HFFc6 (cell line): ENCODE results near the gene SP2. TPM values are rescaled to one million over a fixed set of nuclear protein-coding genes. Genes with fewer than 3 reads are reported as not detected.

ENCODE experiments used
- DNase-seq: peaks from one replicate; pipeline ENCODE4 v3.0.0-alpha.2; 2018
- H3K27ac Mint-ChIP-seq: 2 replicates; pipeline ENCODE4 v1.8.0; 2020; ENCODE audit warnings: mild to moderate bottlenecking, mixed read lengths
- H3K27me3 Mint-ChIP-seq: 2 replicates; pipeline ENCODE4 v1.8.0; 2021; ENCODE audit warnings: mild to moderate bottlenecking, moderate library complexity, mixed read lengths; ENCODE audit not compliant: insufficient read depth
- H3K36me3 Mint-ChIP-seq: 2 replicates; pipeline ENCODE4 v1.8.0; 2021; ENCODE audit warnings: low read depth, mixed read lengths
- H3K4me1 Mint-ChIP-seq: 2 replicates; pipeline ENCODE4 v1.8.0; 2020; ENCODE audit warnings: low read depth, mixed read lengths
- H3K4me3 Mint-ChIP-seq: 2 replicates; pipeline ENCODE4 v1.8.0; 2020; ENCODE audit warnings: mild to moderate bottlenecking, moderate library complexity, mixed read lengths
- H3K9me3 Mint-ChIP-seq: 2 replicates; pipeline ENCODE4 v1.8.0; 2020; ENCODE audit warnings: mild to moderate bottlenecking, mixed read lengths
- CTCF ChIP-seq: fragments of 200-600 bp; sonication (generic); IDR thresholded peaks from 2 replicates; pipeline ENCODE4 v1.5.0; 2021; ENCODE audit warnings: antibody characterized with exemption, mild to moderate bottlenecking
- total RNA-seq, 6 experiments: library from RNA; stranded (reverse); fragmentation: NEBNext Ultra II Directional; extraction: Animal tissue kit (Norgen Biotek cat#: 25700); gene quantifications; 2 replicates in 1 of 6; 3 replicates in 5 of 6; pipeline ENCODE4 v1.2.3, GENCODE V29; 2021

Gene SP2
- total RNA-seq, 6 experiments from 2014 or later = 10.7 to 17.5 (median 16.4) TPM

DNA sequence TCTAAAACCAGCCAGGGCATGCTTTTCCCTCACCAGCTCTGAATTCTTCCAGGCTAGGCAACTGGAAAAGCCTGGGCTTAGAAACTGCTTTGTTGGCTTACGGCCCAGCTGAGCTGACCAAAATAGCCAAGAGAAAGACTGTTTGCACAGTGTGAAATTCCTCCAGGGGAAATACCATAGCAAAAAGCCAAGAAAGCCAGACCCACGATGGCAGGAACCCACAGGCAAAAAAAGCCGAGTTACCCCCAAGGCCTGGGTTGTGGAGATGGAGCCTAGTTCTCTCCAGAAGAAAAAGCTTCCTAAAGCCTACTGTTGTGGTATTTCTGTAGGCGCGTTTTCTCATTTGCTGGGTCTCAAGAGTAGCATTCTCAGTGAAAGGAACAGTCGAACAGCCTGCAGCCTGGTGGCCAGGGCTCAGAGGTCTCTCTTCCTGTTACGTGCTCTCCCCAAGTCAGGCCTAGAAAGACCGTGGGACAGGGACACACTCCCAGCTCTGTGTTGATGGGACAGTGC lies 9.2 kb downstream of the SP2 start:
- H3K36me3 Mint-ChIP-seq = peaks cover 11% of the 10 kb centered on the region; the same call in 1 of the 2 replicates
- no peak overlapping the region for H3K4me3 Mint-ChIP-seq
- H3K4me1 Mint-ChIP-seq = peaks cover 33% of the 10 kb centered on the region
- no peak for TF ChIP-seq CTCF
- H3K27ac Mint-ChIP-seq = peak overlapping the region; percentile 60
- no peaks in the 10 kb centered on the region for H3K9me3 Mint-ChIP-seq
- peak; percentile 59 for DNase-seq
- H3K27me3 Mint-ChIP-seq = peaks cover 1% of the 10 kb centered on the region

- peaks cover 26% of the 10 kb centered on the region for H3K4me1 Mint-ChIP-seq
- no peaks in the 10 kb centered on the region for H3K9me3 Mint-ChIP-seq
Measured at GRCh38 chr17:47906443-47906842, 10.4 kb downstream of the SP2 start.

GRCh38 chr17:47907932-47908562 lies 12.0 kb downstream of the SP2 start:
- no peak for DNase-seq
- H3K27me3 Mint-ChIP-seq = peaks cover 2% of the 10 kb centered on the region
- H3K27ac Mint-ChIP-seq = no peak overlapping the region

More at GRCh38 chr17:47906443-47906842, 10.4 kb downstream of the SP2 start:
- no peak for DNase-seq
- no peak overlapping the region for H3K4me3 Mint-ChIP-seq
- H3K36me3 Mint-ChIP-seq = peaks cover 11% of the 10 kb centered on the region; the same call in 1 of the 2 replicates
- no peak overlapping the region for H3K27ac Mint-ChIP-seq
- H3K27me3 Mint-ChIP-seq = peaks cover 1% of the 10 kb centered on the region
- no peak for TF ChIP-seq CTCF

GRCh38 chr17:47913050-47913449 lies 17.0 kb downstream of the SP2 start:
- H3K27me3 Mint-ChIP-seq = peaks cover 3% of the 10 kb centered on the region
- peaks cover 2% of the 10 kb centered on the region; the same call in 1 of the 2 replicates for H3K4me1 Mint-ChIP-seq
- no peak for TF ChIP-seq CTCF
- H3K36me3 Mint-ChIP-seq = peaks cover 10% of the 10 kb centered on the region; the same call in 1 of the 2 replicates
- DNase-seq = no peak
- H3K9me3 Mint-ChIP-seq = no peaks in the 10 kb centered on the region
- no peak overlapping the region for H3K4me3 Mint-ChIP-seq
- no peak overlapping the region for H3K27ac Mint-ChIP-seq

More at GRCh38 chr17:47907932-47908562, 12.0 kb downstream of the SP2 start:
- Mint-ChIP-seq H3K4me1 (peaks cover 26% of the 10 kb centered on the region), H3K36me3 (peaks cover 9% of the 10 kb centered on the region; the same call in 1 of the 2 replicates), H3K4me3 (no peak overlapping the region), H3K9me3 (no peaks in the 10 kb centered on the region)
- TF ChIP-seq CTCF = no peak

- DNase-seq = no peak
- TF ChIP-seq CTCF = no peak
- Mint-ChIP-seq H3K4me3 (no peak overlapping the region), H3K27me3 (peaks cover 3% of the 10 kb centered on the region), H3K36me3 (0 out of 2 replicates have a peak, but pooled peaks cover 4% of the 10 kb centered on the region), H3K9me3 (no peaks in the 10 kb centered on the region), H3K27ac (no peak overlapping the region), H3K4me1 (no peaks in the 10 kb centered on the region)
Measured at GRCh38 chr17:47914306-47914948, 18.4 kb downstream of the SP2 start.
